Dendritic cell treated with granulocyte-macrophage colony-stimulating factor and Interleukin-4, amounts not matched to agents 40 ng/mL and 50 ng/mL, for 4 days (primary cell): ENCODE measurements around the gene ZCCHC13.
"Not testable (repeated sequence)": the region's sequence is repeated elsewhere in the genome, so short reads cannot be mapped to it uniquely, and the experiment has no call there.

ENCODE experiments used
- H3K27ac Mint-ChIP-seq: one replicate; pipeline ENCODE4 v1.8.0; 2022; ENCODE audit warnings: mild to moderate bottlenecking, mixed read lengths
- H3K27me3 Mint-ChIP-seq: one replicate; pipeline ENCODE4 v1.8.0; 2022; ENCODE audit warnings: mild to moderate bottlenecking, mixed read lengths
- H3K36me3 Mint-ChIP-seq: one replicate; pipeline ENCODE4 v1.8.0; 2022; ENCODE audit warnings: low read depth, mixed read lengths
- H3K4me1 Mint-ChIP-seq: one replicate; pipeline ENCODE4 v1.8.0; 2022; ENCODE audit warnings: low read depth, mixed read lengths
- H3K4me3 Mint-ChIP-seq: one replicate; pipeline ENCODE4 v1.8.0; 2022; ENCODE audit warnings: mild to moderate bottlenecking, moderate library complexity, mixed read lengths
- H3K9me3 Mint-ChIP-seq: one replicate; pipeline ENCODE4 v1.8.0; 2022; ENCODE audit warnings: mixed read lengths
- intact Hi-C: fragments of 100-400 bp; cut with micrococcal nuclease; formaldehyde crosslinking; loops from one replicate; pipeline ENCODE4 v1.15.0; 2022

ZCCHC13 gene

DNA sequence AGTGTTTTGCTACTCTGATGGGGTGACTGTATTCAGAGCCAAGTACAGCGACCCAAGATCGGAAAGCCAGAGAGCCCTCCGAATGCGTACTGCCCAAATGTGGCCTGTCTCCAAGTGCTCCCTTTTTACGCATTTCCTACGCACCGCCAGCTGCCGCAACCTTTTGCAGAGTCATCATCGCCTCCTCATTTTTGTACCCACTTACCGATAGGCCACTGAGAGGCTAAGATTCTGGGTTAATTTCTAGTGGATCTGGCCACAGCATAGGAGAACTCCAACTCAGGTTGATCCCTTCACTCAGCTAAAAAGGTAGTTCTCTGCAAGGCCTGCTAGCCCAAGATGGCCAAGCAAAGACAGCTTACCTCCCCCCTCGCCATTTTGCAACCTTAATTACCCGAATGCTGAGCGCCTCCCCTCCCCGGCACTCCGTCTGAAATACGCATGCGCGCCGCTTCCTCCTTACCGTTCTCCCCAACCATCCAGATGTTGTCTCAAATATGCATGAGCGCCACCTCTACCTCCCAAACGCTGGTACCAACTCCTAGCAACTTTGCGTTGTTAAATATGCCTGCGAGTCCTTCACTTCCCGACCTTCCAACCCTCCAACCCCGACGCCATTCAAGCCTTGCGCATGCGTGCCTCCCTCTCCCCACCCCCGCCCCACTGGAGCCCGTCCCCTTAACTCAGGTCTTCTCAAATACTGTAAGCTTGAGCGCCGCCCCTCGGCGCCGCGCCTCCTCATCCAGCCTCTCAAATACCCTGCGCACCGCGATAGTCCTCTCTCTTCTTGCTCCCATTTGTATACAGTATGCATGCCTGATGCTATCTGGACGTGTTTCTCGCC is 11.8 kb upstream of the ZCCHC13 start:
- no peaks in the 10 kb centered on the region for H3K27me3 Mint-ChIP-seq
- peak overlapping the region; percentile 99 for H3K4me3 Mint-ChIP-seq
- no peaks in the 10 kb centered on the region for H3K9me3 Mint-ChIP-seq
- H3K36me3 Mint-ChIP-seq = peaks cover 21% of the 10 kb centered on the region
- peaks cover 20% of the 10 kb centered on the region for H3K4me1 Mint-ChIP-seq
- intact Hi-C loops = loop anchor here (1.0 to 5.0 kb wide), 3 partner anchors 52 to 320 kb away; partner anchors contain the start of gene RLIM
- H3K27ac Mint-ChIP-seq = peak overlapping the region; percentile 95

DNA sequence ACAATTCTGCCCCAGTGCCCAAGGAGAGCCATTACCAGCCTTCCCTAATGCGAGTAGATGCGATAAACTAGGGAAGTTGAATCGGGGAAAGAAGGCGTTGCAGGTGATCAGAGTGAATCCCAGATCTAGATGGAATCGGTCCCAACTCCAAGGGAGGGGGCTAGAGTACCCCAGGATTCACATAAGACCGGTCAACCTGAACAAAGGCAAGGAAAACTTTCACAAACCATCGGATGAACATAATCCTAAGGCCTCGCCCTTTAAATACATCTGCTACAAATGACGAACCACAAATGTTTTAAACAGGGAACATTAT is 11.2 kb upstream of the ZCCHC13 start:
- no peaks in the 10 kb centered on the region for H3K27me3 Mint-ChIP-seq
- peaks cover 20% of the 10 kb centered on the region for H3K4me1 Mint-ChIP-seq
- intact Hi-C loops = loop anchor here (1.0 to 5.0 kb wide), 3 partner anchors 52 to 320 kb away; partner anchors contain the start of gene RLIM
- H3K27ac Mint-ChIP-seq = peak overlapping the region; percentile 95
- H3K36me3 Mint-ChIP-seq = peaks cover 21% of the 10 kb centered on the region
- peak overlapping the region; percentile 99 for H3K4me3 Mint-ChIP-seq
- no peaks in the 10 kb centered on the region for H3K9me3 Mint-ChIP-seq

DNA sequence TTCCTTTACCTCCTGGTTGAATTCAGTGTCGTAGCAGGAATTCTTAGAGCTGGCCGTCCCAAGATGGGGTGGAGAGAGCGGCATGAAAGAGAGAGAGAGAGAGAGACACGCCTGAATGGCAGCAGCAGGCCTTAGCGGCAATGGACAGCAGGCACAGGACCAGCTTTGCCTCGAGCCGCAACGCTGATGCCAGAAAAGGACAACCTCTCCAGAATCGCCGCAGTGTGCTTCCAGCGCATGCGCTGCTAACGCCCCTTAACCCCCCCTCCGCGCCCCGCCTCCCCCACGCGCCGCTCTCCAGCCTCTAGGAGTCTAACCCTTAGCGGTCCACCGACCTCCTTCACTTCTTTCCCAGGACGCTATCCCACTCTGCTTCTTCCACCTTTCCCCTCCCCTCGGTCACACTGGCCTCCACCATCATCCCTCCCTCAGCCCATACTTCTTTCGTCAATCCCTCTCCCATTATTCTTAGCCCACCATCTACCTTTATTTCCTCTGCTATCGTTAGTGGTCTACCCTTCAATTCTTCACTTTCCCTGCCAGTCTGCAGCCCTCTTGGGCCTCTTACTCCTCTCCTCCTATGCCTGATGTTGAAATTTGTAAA is 10.5 kb upstream of the ZCCHC13 start:
- H3K36me3 Mint-ChIP-seq = peaks cover 20% of the 10 kb centered on the region
- intact Hi-C loops = loop anchor here (2.0 to 5.0 kb wide), 2 partner anchors 89 to 319 kb away; partner anchors contain the start of gene RLIM
- H3K27me3 Mint-ChIP-seq = no peaks in the 10 kb centered on the region
- no peaks in the 10 kb centered on the region for H3K9me3 Mint-ChIP-seq
- peaks cover 15% of the 10 kb centered on the region for H3K4me1 Mint-ChIP-seq
- peak overlapping the region; percentile 99 for H3K4me3 Mint-ChIP-seq
- H3K27ac Mint-ChIP-seq = peak overlapping the region; percentile 95

DNA sequence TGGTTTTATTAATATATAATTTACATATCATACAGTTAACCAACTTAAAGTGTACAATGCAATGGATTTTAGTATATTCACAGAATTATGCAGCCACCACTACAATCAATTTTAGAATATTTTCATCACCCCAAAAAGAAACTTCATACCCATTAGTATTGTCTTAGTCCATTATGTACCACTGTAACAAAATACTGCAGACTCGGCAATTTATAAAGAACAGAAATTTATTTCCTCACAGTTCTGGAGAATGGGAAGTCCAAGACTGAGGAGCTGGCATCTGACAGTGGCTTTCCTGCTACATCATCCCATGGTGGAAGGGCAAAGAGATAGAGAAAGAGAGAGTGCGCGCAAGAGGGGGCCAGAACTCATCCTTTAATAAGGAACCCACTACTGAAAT is 8.9 kb upstream of the ZCCHC13 start:
- Mint-ChIP-seq H3K4me3 (no peak overlapping the region), H3K27ac (no peak overlapping the region), H3K27me3 (no peaks in the 10 kb centered on the region), H3K4me1 (peaks cover 8% of the 10 kb centered on the region), H3K36me3 (peaks cover 11% of the 10 kb centered on the region), H3K9me3 (no peaks in the 10 kb centered on the region)
- intact Hi-C loops = no loop called here

DNA sequence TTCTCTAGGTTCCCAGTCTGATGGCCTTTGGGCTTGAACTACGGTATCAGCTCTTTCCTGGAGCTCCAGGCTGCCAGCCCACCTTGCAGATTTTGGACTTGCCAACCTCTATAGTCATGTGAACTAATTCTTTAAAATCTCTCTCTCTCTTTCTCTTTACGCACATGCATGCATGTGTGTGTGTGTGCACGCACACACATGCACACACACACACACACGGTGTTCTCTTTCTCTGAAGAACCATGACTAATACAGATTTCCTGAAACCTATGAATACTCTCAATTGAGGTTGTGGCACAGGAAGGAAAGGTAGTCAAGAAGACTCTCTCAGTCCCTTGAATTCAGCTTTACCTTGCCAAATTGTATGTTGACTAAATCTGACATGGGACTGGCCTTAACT is 6.2 kb upstream of the ZCCHC13 start:
- Mint-ChIP-seq H3K4me3 (no peak overlapping the region), H3K4me1 (peaks cover 8% of the 10 kb centered on the region), H3K27ac (no peak overlapping the region), H3K36me3 (no peaks in the 10 kb centered on the region), H3K27me3 (no peaks in the 10 kb centered on the region), H3K9me3 (no peaks in the 10 kb centered on the region)
- intact Hi-C loops = no loop called here

DNA sequence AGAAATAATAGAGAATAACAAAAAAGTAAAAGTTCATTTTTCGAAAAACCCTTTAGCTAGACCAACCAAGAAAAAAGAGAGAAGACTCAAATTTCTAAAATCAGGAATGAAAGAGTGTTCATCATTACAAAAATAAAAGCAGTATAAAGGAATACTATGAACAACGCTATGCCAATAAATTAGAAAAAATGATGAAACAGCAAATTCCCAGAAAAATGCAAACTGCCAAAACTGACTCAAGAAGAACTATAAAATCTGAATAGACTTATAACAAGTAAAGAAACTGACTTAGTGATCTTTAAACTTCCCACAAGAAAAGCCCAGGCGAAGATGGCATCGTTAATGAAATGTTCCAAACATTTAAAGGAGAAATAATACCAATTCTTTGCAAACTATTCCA is 3.1 kb upstream of the ZCCHC13 start:
- no peak overlapping the region for H3K27ac Mint-ChIP-seq
- no peaks in the 10 kb centered on the region for H3K36me3 Mint-ChIP-seq
- H3K27me3 Mint-ChIP-seq = no peaks in the 10 kb centered on the region
- intact Hi-C loops = no loop called here
- no peaks in the 10 kb centered on the region for H3K4me1 Mint-ChIP-seq
- H3K4me3 Mint-ChIP-seq = no peak overlapping the region
- H3K9me3 Mint-ChIP-seq = no peaks in the 10 kb centered on the region

DNA sequence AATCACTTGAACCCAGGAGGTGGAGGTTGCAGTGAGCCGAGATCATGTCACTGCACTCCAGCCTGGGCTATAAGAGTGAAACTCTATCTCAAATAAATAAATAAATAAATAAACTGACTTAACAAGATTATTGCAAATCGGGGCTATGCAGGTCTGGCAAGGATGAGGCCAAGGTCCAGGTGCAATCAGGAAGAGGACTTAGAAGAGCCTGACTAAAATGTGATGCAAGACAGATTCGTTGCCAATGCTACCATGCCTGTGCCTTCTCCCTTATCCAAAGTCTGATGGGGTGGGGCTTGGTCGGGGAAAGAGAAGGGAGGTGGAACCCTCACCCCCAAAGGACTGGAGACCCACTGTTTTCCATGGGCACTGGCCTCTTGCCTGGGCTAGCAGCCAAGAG is 14.7 kb downstream of the ZCCHC13 start:
- Mint-ChIP-seq H3K4me1 (no peaks in the 10 kb centered on the region), H3K4me3 (no peak overlapping the region), H3K27me3 (peaks cover 1% of the 10 kb centered on the region), H3K36me3 (no peaks in the 10 kb centered on the region), H3K27ac (no peak overlapping the region), H3K9me3 (no peaks in the 10 kb centered on the region)
- intact Hi-C loops = no loop called here

DNA sequence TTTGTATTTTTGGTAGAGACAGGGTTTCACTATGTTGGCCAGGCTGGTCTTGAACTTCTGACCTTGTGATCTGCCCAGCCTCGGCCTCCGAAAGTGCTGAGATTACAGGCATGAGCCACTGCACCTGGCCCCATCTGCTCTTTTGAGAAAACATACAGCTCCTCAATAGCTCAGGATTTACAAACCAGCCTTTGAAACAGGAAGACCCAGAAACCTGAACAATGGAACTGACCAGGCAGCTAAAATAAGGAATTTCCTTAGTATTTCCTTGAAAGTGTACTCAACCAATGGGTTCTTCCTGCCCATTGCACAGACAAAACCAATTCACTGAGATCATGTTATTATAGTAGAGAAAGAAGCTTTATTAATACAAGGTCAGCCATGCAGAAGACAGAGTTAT is 15.3 kb downstream of the ZCCHC13 start:
- H3K9me3 Mint-ChIP-seq, H3K4me3 Mint-ChIP-seq, H3K36me3 Mint-ChIP-seq, H3K27ac Mint-ChIP-seq, H3K4me1 Mint-ChIP-seq, intact Hi-C loops, H3K27me3 Mint-ChIP-seq: not testable (repeated sequence)

DNA sequence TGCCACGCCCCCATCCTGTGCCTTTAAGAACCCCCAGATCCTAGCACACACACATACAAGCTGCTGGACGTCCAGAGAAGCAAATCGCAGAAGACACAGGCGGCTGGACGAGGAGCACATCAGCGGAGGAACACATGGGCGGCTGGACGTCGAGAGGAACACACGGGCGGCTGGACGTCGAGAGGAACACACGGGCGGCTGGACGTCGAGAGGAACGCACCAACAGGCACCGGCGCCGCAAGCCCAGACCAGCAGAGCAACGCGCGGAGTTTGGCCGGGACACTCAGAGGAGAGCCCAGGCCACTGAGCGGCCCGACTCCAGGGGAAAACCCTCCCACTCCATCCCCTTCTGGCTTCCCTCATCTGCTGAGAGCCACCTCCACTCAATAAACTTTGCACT is 17.2 kb downstream of the ZCCHC13 start:
- peaks cover 3% of the 10 kb centered on the region for H3K27me3 Mint-ChIP-seq
- no peaks in the 10 kb centered on the region for H3K4me1 Mint-ChIP-seq
- intact Hi-C loops = no loop called here
- H3K36me3 Mint-ChIP-seq = no peaks in the 10 kb centered on the region
- H3K4me3 Mint-ChIP-seq = no peak overlapping the region
- no peak overlapping the region for H3K27ac Mint-ChIP-seq
- H3K9me3 Mint-ChIP-seq = no peaks in the 10 kb centered on the region

DNA sequence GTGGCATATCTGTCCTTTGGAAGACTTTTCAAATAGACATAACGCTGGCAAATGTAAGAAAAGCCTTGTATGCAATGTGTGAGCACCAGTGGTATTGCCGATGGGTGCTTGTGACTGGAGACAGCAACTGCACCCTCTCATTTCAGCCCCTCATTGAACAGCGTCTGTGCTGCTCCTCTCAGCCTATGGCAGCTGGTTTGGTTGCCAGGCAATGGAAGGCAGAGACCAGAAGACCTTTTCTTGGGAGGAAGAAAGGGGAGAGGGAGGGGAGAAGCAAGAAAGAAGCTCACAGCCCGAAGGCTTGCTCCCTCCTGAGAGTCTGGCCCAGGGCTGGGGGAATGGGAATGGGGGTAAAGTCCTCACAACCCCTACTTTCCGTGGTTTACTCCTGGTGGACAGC is 20.2 kb downstream of the ZCCHC13 start:
- Mint-ChIP-seq H3K27ac (no peak overlapping the region), H3K9me3 (no peaks in the 10 kb centered on the region), H3K4me3 (no peak overlapping the region), H3K36me3 (no peaks in the 10 kb centered on the region), H3K27me3 (peaks cover 2% of the 10 kb centered on the region), H3K4me1 (no peaks in the 10 kb centered on the region)
- intact Hi-C loops = no loop called here

DNA sequence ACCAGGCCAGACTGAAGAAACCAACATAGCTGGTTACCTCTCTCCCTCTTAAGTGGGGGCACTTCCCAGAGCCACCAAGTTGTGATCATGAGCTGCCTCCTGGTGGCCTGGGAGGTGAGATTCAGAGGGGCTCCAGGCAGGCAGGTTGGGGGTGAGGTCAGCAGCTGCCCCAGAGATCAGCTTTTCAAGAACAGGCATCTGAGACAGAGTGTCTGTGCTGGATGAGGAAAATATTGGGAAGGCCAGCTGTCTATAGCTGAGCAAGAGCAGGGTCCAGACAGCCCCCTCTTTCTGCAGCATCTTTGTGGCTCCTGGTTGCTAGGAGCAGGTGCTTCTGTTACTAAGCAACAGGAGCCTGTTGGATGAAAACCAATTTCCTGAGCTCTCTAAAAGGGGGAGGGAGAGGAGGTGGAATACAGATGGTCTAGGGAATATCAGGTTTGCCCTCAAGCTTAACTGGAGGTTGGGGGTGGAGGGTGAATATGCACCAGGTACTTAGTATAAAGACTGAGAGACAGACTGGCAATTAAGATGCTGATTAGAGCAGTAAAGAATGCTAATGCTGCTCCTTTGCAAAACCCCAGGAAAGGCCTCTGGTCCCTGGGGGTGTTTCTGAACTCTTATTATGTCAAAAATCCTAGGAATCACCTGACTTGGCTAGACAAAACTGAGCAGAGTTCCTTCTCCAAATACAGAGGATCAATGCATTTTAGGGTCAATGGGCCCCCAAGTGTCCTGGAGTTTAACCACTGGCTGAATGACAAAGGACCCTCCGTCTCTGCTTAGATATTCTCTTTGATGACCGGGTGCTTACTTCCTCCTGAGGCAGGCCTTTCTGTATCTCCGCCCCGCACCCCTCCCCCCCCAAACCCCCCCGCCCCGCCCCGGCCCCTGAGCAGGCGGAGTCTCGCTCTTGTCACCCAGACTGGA is 21.4 kb downstream of the ZCCHC13 start:
- Mint-ChIP-seq H3K4me3 (no peak overlapping the region), H3K9me3 (no peaks in the 10 kb centered on the region), H3K27ac (no peak overlapping the region), H3K4me1 (no peaks in the 10 kb centered on the region), H3K36me3 (no peaks in the 10 kb centered on the region), H3K27me3 (peaks cover 2% of the 10 kb centered on the region)
- intact Hi-C loops = no loop called here

DNA sequence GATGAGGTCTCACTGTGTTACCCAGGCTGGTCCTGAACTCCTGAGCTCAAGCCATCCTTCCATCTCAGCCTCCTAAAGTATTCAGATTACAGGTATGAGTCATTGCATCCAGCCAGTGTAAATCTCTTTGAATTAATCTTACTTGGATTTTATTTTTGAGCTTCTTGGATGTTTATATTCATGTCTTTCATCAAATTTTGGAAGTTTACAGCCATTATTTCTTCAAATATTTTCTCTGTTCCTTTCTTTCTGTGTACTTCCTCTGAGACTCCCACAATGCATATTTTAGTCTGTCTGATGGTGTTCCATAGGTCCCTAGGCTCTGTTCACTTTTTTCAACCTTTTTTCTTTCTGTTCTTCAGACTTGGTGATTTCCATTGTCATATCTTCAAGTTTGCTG is 34.9 kb downstream of the ZCCHC13 start:
- H3K27ac Mint-ChIP-seq = no peak overlapping the region
- H3K36me3 Mint-ChIP-seq = no peaks in the 10 kb centered on the region
- H3K9me3 Mint-ChIP-seq = peaks cover 8% of the 10 kb centered on the region
- intact Hi-C loops = no loop called here
- peaks cover 14% of the 10 kb centered on the region for H3K4me1 Mint-ChIP-seq
- H3K4me3 Mint-ChIP-seq = no peak overlapping the region
- H3K27me3 Mint-ChIP-seq = no peaks in the 10 kb centered on the region

DNA sequence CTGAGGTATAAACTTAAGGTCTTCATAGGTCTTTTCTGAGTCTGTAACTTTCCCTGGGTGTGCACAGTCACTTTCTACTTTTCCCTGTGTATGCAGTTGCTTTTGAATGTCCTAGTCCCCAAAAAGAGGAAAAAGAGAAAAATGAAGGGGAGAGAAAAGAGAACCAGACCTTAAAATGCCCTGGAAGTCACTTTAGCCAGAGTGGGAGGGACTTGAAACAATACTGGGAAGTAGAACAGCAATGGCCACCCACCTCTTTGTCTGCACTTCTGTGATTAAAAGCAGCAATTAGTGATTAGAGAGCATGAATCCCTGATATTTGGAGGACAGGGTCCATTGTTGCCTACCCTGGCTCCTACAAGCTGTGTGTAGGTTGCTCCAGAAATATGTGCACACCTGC is 36.1 kb downstream of the ZCCHC13 start:
- H3K4me1 Mint-ChIP-seq = peaks cover 15% of the 10 kb centered on the region
- no peaks in the 10 kb centered on the region for H3K36me3 Mint-ChIP-seq
- H3K27ac Mint-ChIP-seq = no peak overlapping the region
- H3K4me3 Mint-ChIP-seq = no peak overlapping the region
- H3K9me3 Mint-ChIP-seq = peaks cover 8% of the 10 kb centered on the region
- H3K27me3 Mint-ChIP-seq = no peaks in the 10 kb centered on the region
- intact Hi-C loops = loop anchor here (5.0 kb wide), 1 partner anchor 483 kb away; no protein-coding TSS in a partner anchor

DNA sequence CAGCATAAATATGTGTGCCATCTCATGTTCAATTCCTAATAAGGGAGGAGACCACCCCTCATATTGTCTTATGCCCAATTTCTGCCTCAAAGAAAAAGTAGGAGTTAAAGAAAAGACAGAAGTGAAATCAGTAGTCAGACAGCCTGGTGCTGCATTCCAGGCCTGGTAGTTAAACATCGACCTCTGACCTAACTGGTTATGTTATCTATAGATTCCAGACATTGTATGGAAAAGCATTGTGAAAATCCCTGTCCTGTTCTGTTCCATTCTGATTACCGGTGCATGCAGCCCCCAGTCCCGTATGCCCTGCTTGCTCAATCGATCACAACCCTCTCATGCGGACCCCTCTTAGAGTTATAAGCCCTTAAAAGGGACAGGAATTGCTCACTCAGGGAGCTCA is 38.2 kb downstream of the ZCCHC13 start:
- H3K4me1 Mint-ChIP-seq = peaks cover 15% of the 10 kb centered on the region
- not testable (repeated sequence) for H3K27ac Mint-ChIP-seq, H3K4me3 Mint-ChIP-seq, H3K27me3 Mint-ChIP-seq, H3K9me3 Mint-ChIP-seq, H3K36me3 Mint-ChIP-seq
- intact Hi-C loops = loop anchor here (5.0 kb wide), 1 partner anchor 485 kb away; no protein-coding TSS in a partner anchor
